Measurements from ENCODE around the gene NARS2. TPM values are rescaled to one million over a fixed set of nuclear protein-coding genes. Genes with fewer than 3 reads are reported as not detected.
"Not testable (repeated sequence)": the region's sequence is repeated elsewhere in the genome, so short reads cannot be mapped to it uniquely, and the experiment has no call there.

NARS2 gene
- total RNA-seq, 1 donor from 2014 or later = 13.4 TPM

- DNase-seq (ENCODE audit: low spot score) = no peak
Measured at GRCh38 chr11:78493413-78493975, 81.2 kb downstream of the NARS2 start.

GRCh38 chr11:78492973-78493372, 81.7 kb downstream of the NARS2 start:
- no peak for DNase-seq (ENCODE audit: low spot score)

- no peak for DNase-seq (ENCODE audit: low spot score)
Measured at GRCh38 chr11:78489184-78489583, 85.5 kb downstream of the NARS2 start.

GRCh38 chr11:78478536-78478935, 96.1 kb downstream of the NARS2 start:
- no peak for DNase-seq (ENCODE audit: low spot score)

GRCh38 chr11:78476066-78476465, 98.6 kb downstream of the NARS2 start:
- DNase-seq (ENCODE audit: low spot score) = no peak

- no peak for DNase-seq (ENCODE audit: low spot score)
Measured at GRCh38 chr11:78474451-78474850, 100.2 kb downstream of the NARS2 start.

- no peak for DNase-seq (ENCODE audit: low spot score)
Measured at GRCh38 chr11:78472905-78473304, 101.8 kb downstream of the NARS2 start.

GRCh38 chr11:78472382-78472781, 102.3 kb downstream of the NARS2 start:
- no peak for DNase-seq (ENCODE audit: low spot score)

GRCh38 chr11:78470861-78471442, 103.7 kb downstream of the NARS2 start:
- DNase-seq (ENCODE audit: low spot score) = no peak

GRCh38 chr11:78469896-78470295, 104.8 kb downstream of the NARS2 start:
- no peak for DNase-seq (ENCODE audit: low spot score)

- no peak for DNase-seq (ENCODE audit: low spot score)
Measured at GRCh38 chr11:78467931-78468330, 106.7 kb downstream of the NARS2 start.

- DNase-seq (ENCODE audit: low spot score) = no peak
Measured at GRCh38 chr11:78467370-78467769, 107.3 kb downstream of the NARS2 start.

- no peak for DNase-seq (ENCODE audit: low spot score)
Measured at GRCh38 chr11:78465169-78465942, 109.3 kb downstream of the NARS2 start.

GRCh38 chr11:78464787-78465168, 109.9 kb downstream of the NARS2 start:
- not testable (repeated sequence) for DNase-seq (ENCODE audit: low spot score)

- DNase-seq (ENCODE audit: low spot score) = no peak
Measured at GRCh38 chr11:78460471-78460870, 114.2 kb downstream of the NARS2 start.

GRCh38 chr11:78459738-78460137, 114.9 kb downstream of the NARS2 start:
- DNase-seq (ENCODE audit: low spot score) = no peak

GRCh38 chr11:78457448-78457847, 117.2 kb downstream of the NARS2 start:
- no peak for DNase-seq (ENCODE audit: low spot score)

GRCh38 chr11:78453140-78453935, 121.3 kb downstream of the NARS2 start:
- no peak for DNase-seq (ENCODE audit: low spot score)

- DNase-seq (ENCODE audit: low spot score) = no peak
Measured at GRCh38 chr11:78451371-78452150, 123.1 kb downstream of the NARS2 start.

- DNase-seq (ENCODE audit: low spot score) = no peak
Measured at GRCh38 chr11:78450866-78451265, 123.8 kb downstream of the NARS2 start.

- DNase-seq (ENCODE audit: low spot score) = no peak
Measured at GRCh38 chr11:78449866-78450265, 124.8 kb downstream of the NARS2 start.

All from mesenteric fat pad (tissue), 1 donor.